Astrocyte of the spinal cord (primary cell): ENCODE results near the gene ACSF2.

Experiments used
- DNase-seq: peaks from one replicate; pipeline ENCODE4 v3.0.0; 2011; ENCODE audit warnings: low read depth, low spot score
- H3K4me3 ChIP-seq: 2 replicates; pipeline ENCODE4 v1.5.1; 2011; ENCODE audit warnings: low read depth, mild to moderate bottlenecking, low read length, moderate library complexity
- CTCF ChIP-seq: IDR thresholded peaks from 2 replicates; pipeline ENCODE4 v1.5.1; 2012; ENCODE audit warnings: low read depth, mild to moderate bottlenecking, low read length, inconsistent platforms
- in situ Hi-C: cut with HindIII; loops from 2 replicates; pipeline ENCODE4 v1.10.0; 2017; ENCODE audit warnings: low sequenced_read_pairs

Gene ACSF2

GRCh38 chr17:50522766-50523165 is 96.7 kb downstream of the ACSF2 start:
- no peak for DNase-seq
- in situ Hi-C loops = no loop called here
- TF ChIP-seq CTCF = no peak

GRCh38 chr17:50523208-50523607 is 97.2 kb downstream of the ACSF2 start:
- H3K4me3 ChIP-seq = no peak overlapping the region
- DNase-seq = no peak
- in situ Hi-C loops = no loop called here
- TF ChIP-seq CTCF = no peak

More at GRCh38 chr17:50522766-50523165, 96.7 kb downstream of the ACSF2 start:
- no peak overlapping the region for H3K4me3 ChIP-seq
